Mesendoderm (in vitro differentiated cells): Measurements from ENCODE around the gene NUCB1.
A peak's percentile ranks its signal among the peaks of the same experiment; 100 is the strongest.

Source experiments
- DNase-seq: peaks from one replicate; pipeline ENCODE4 v3.0.0; 2013
- H2AK5ac ChIP-seq: 2 replicates; pipeline ENCODE4 v1.6.1; 2013; ENCODE audit warnings: low read length, inconsistent platforms
- H2BK120ac ChIP-seq: 2 replicates; pipeline ENCODE4 v1.6.1; 2013; ENCODE audit warnings: low read depth, mild to moderate bottlenecking, low read length, moderate library complexity, mixed read lengths
- H2BK15ac ChIP-seq: replicated peaks from 2 replicates; pipeline ENCODE4 v1.6.1; 2013; ENCODE audit warnings: low read depth, mild to moderate bottlenecking, moderate library complexity
- H2BK5ac ChIP-seq: 2 replicates; pipeline ENCODE4 v1.6.1; 2013; ENCODE audit warnings: low read length, inconsistent platforms
- H3K18ac ChIP-seq: 2 replicates; pipeline ENCODE4 v1.6.1; 2013; ENCODE audit warnings: mild to moderate bottlenecking, low read length, mixed read lengths
- H3K23ac ChIP-seq: one replicate; pipeline ENCODE4 v1.6.1; 2013; ENCODE audit warnings: low read length
- H3K27ac ChIP-seq: 2 replicates; pipeline ENCODE4 v1.5.1; 2013; ENCODE audit warnings: low read depth, mild to moderate bottlenecking, inconsistent platforms, low read length, moderate library complexity
- H3K27me3 ChIP-seq: 2 replicates; pipeline ENCODE4 v1.6.1; 2013; ENCODE audit warnings: low read length, control low read depth, mild to moderate bottlenecking, inconsistent platforms; ENCODE audit not compliant: insufficient read depth, poor library complexity
- H3K36me3 ChIP-seq: 2 replicates; pipeline ENCODE4 v1.6.1; 2013; ENCODE audit warnings: low read length, inconsistent platforms; ENCODE audit not compliant: control insufficient read depth, insufficient read depth
- H3K4ac ChIP-seq: one replicate; pipeline ENCODE4 v1.6.1; 2013; ENCODE audit warnings: low read depth, mild to moderate bottlenecking, low read length, moderate library complexity
- H3K4me1 ChIP-seq: 2 replicates; pipeline ENCODE4 v1.6.1; 2013; ENCODE audit warnings: low read depth, low read length, inconsistent platforms; ENCODE audit not compliant: control insufficient read depth
- H3K4me2 ChIP-seq: 2 replicates; pipeline ENCODE4 v1.6.1; 2013; ENCODE audit warnings: low read length
- H3K4me3 ChIP-seq: 2 replicates; pipeline ENCODE4 v1.5.1; 2013; ENCODE audit warnings: mild to moderate bottlenecking, low read length
- H3K56ac ChIP-seq: one replicate; pipeline ENCODE4 v1.6.1; 2013; ENCODE audit warnings: low read length
- H3K79me1 ChIP-seq: 2 replicates; pipeline ENCODE4 v1.6.1; 2013; ENCODE audit warnings: low read length, inconsistent platforms
- H3K79me2 ChIP-seq: 2 replicates; pipeline ENCODE4 v1.6.1; 2013; ENCODE audit warnings: mild to moderate bottlenecking, low read length; ENCODE audit not compliant: control insufficient read depth, insufficient read depth
- H3K9ac ChIP-seq: 2 replicates; pipeline ENCODE4 v1.6.1; 2013; ENCODE audit warnings: low read length, inconsistent platforms
- H4K5ac ChIP-seq: one replicate; pipeline ENCODE4 v1.6.1; 2013; ENCODE audit warnings: low read length
- H4K8ac ChIP-seq: one replicate; pipeline ENCODE4 v1.6.1; 2013; ENCODE audit warnings: low read depth, mild to moderate bottlenecking, control low read depth, low read length, moderate library complexity
- WGBS: extraction: QIAGEN DNeasy Blood & Tissue Kit; methylation state at CpG from one replicate; pipeline ENCODE4 v1.1.7; 2013; ENCODE audit warnings: low lambda C conversion rate, missing lambda C conversion rate; ENCODE audit not compliant: insufficient coverage; ENCODE audit errors: extremely low coverage; 5-methylcytosine and 5-hydroxymethylcytosine counted together

Gene NUCB1

GRCh38 chr19:48966541-48967345 is 66.6 kb downstream of the NUCB1 start:
- peak overlapping the region; percentile 99 for H3K4me3 ChIP-seq
- H3K9ac ChIP-seq = peak overlapping the region; percentile 95
- H2BK15ac ChIP-seq = no peak overlapping the region
- peak; percentile 32 for DNase-seq
- H4K5ac ChIP-seq = no peak overlapping the region
- no peak overlapping the region for H3K4ac ChIP-seq
- no peak overlapping the region for H2BK120ac ChIP-seq
- no peak overlapping the region for H3K27ac ChIP-seq
- H4K8ac ChIP-seq = no peak overlapping the region
- H3K23ac ChIP-seq = no peak overlapping the region
- H2BK5ac ChIP-seq = no peak overlapping the region
- peak overlapping the region; percentile 99 for H3K4me2 ChIP-seq
- peaks cover 16% of the 10 kb centered on the region for H3K4me1 ChIP-seq
- peaks cover 6% of the 10 kb centered on the region for H3K79me1 ChIP-seq
- H3K36me3 ChIP-seq = no peaks in the 10 kb centered on the region
- H3K56ac ChIP-seq = peak overlapping the region; percentile 96
- H3K79me2 ChIP-seq = peaks cover 13% of the 10 kb centered on the region
- no peaks in the 10 kb centered on the region for H3K27me3 ChIP-seq
- H3K18ac ChIP-seq = no peak overlapping the region
- no CpG with 5 or more reads among the region's 10 CpGs for WGBS
- H2AK5ac ChIP-seq = no peak overlapping the region

- Histone ChIP-seq H2BK5ac (no peak overlapping the region), H2AK5ac (no peak overlapping the region), H2BK120ac (no peak overlapping the region), H3K4me3 (no peak overlapping the region), H3K79me2 (peaks cover 13% of the 10 kb centered on the region), H4K5ac (no peak overlapping the region), H3K79me1 (peaks cover 6% of the 10 kb centered on the region), H3K4ac (no peak overlapping the region), H3K56ac (no peak overlapping the region), H2BK15ac (no peak overlapping the region), H3K9ac (no peak overlapping the region), H3K23ac (no peak overlapping the region), H3K27ac (no peak overlapping the region), H3K4me1 (peaks cover 14% of the 10 kb centered on the region), H3K4me2 (no peak overlapping the region), H3K36me3 (no peaks in the 10 kb centered on the region), H3K27me3 (no peaks in the 10 kb centered on the region), H3K18ac (no peak overlapping the region), H4K8ac (no peak overlapping the region)
- peak; percentile 70 for DNase-seq
- no CpG with 5 or more reads among the region's 14 CpGs for WGBS
These were observed 67.5 kb downstream of the NUCB1 start for GRCh38 chr19:48967346-48968178.

- Histone ChIP-seq H3K36me3 (no peaks in the 10 kb centered on the region), H4K8ac (no peak overlapping the region), H2BK5ac (no peak overlapping the region), H4K5ac (no peak overlapping the region), H3K9ac (no peak overlapping the region), H3K4ac (no peak overlapping the region), H3K23ac (no peak overlapping the region), H3K4me3 (no peak overlapping the region), H3K4me1 (peaks cover 12% of the 10 kb centered on the region), H2BK120ac (no peak overlapping the region), H3K56ac (no peak overlapping the region), H3K18ac (no peak overlapping the region), H2AK5ac (no peak overlapping the region), H3K27me3 (no peaks in the 10 kb centered on the region), H2BK15ac (no peak overlapping the region), H3K27ac (no peak overlapping the region), H3K4me2 (no peak overlapping the region), H3K79me2 (peaks cover 13% of the 10 kb centered on the region), H3K79me1 (peaks cover 6% of the 10 kb centered on the region)
- DNase-seq = peak; percentile 48
- WGBS = no CpG with 5 or more reads among the region's 4 CpGs
These were observed 68.1 kb downstream of the NUCB1 start for GRCh38 chr19:48968179-48968661.

- no peak for DNase-seq
- peaks cover 6% of the 10 kb centered on the region for H3K79me1 ChIP-seq
- H3K4me3 ChIP-seq = no peak overlapping the region
- H2BK120ac ChIP-seq = no peak overlapping the region
- no peak overlapping the region for H4K8ac ChIP-seq
- no peak overlapping the region for H2BK15ac ChIP-seq
- H3K56ac ChIP-seq = no peak overlapping the region
- no peak overlapping the region for H4K5ac ChIP-seq
- H3K23ac ChIP-seq = no peak overlapping the region
- peaks cover 8% of the 10 kb centered on the region for H3K4me1 ChIP-seq
- H3K27ac ChIP-seq = no peak overlapping the region
- peaks cover 2% of the 10 kb centered on the region for H3K36me3 ChIP-seq
- no peak overlapping the region for H3K9ac ChIP-seq
- no peak overlapping the region for H2BK5ac ChIP-seq
- peaks cover 13% of the 10 kb centered on the region for H3K79me2 ChIP-seq
- no peaks in the 10 kb centered on the region for H3K27me3 ChIP-seq
- no peak overlapping the region for H2AK5ac ChIP-seq
- no CpG with 5 or more reads among the region's 15 CpGs for WGBS
- H3K4me2 ChIP-seq = no peak overlapping the region
- no peak overlapping the region for H3K4ac ChIP-seq
- H3K18ac ChIP-seq = no peak overlapping the region
These were observed 68.7 kb downstream of the NUCB1 start for GRCh38 chr19:48968813-48969218.

- Histone ChIP-seq H4K8ac (no peak overlapping the region), H3K56ac (no peak overlapping the region), H2AK5ac (no peak overlapping the region), H2BK120ac (no peak overlapping the region), H3K79me1 (peaks cover 6% of the 10 kb centered on the region), H3K4me3 (no peak overlapping the region), H3K4me1 (peaks cover 2% of the 10 kb centered on the region), H3K18ac (no peak overlapping the region), H3K27me3 (no peaks in the 10 kb centered on the region), H3K36me3 (peaks cover 5% of the 10 kb centered on the region), H3K9ac (no peak overlapping the region), H2BK15ac (no peak overlapping the region), H3K4ac (no peak overlapping the region), H3K79me2 (peaks cover 13% of the 10 kb centered on the region), H2BK5ac (no peak overlapping the region), H3K4me2 (no peak overlapping the region), H4K5ac (no peak overlapping the region), H3K27ac (no peak overlapping the region), H3K23ac (no peak overlapping the region)
- DNase-seq = peak; percentile 81
- no CpG with 5 or more reads among the region's 45 CpGs for WGBS
These were observed 69.4 kb downstream of the NUCB1 start for GRCh38 chr19:48969276-48970138.
